Muscle layer of duodenum (tissue), 2 donors: Measurements from ENCODE around the gene TMEM52.

ENCODE experiments used
- H3K27ac ChIP-seq: one replicate; pipeline ENCODE4 v1.7.0; 2013; ENCODE audit warnings: mild to moderate bottlenecking, low read length
- H3K27me3 ChIP-seq: one replicate; pipeline ENCODE4 v1.7.0; 2013; ENCODE audit warnings: low read depth, mild to moderate bottlenecking, control low read depth, low read length
- H3K36me3 ChIP-seq, 2 donors: one replicate each; pipeline ENCODE4 v1.7.0; 2013; ENCODE audit warnings: low read length in 2 of 2, control low read depth in 1 of 2, mild to moderate bottlenecking in 1 of 2; ENCODE audit not compliant: insufficient read depth in 2 of 2, control insufficient read depth in 1 of 2
- H3K4me1 ChIP-seq, 2 donors: one replicate each; pipeline ENCODE4 v1.7.0; 2013; ENCODE audit warnings: low read length in 2 of 2, mild to moderate bottlenecking in 2 of 2, control low read depth in 1 of 2, moderate library complexity in 1 of 2; ENCODE audit not compliant: insufficient read depth in 2 of 2, control insufficient read depth in 1 of 2
- H3K4me3 ChIP-seq, 2 donors: one replicate each; pipeline ENCODE4 v1.7.0; 2013; ENCODE audit warnings: low read length in 2 of 2, low read depth in 1 of 2, mild to moderate bottlenecking in 1 of 2
- H3K9me3 ChIP-seq, 2 donors: one replicate each; pipeline ENCODE4 v1.7.0; 2013; ENCODE audit warnings: low read length in 2 of 2, control low read depth in 1 of 2, mild to moderate bottlenecking in 1 of 2; ENCODE audit not compliant: control insufficient read depth in 1 of 2
- donor health status: healthy.

TMEM52 gene

GRCh38 chr1:1907098-1907736 is 11.9 kb downstream of the TMEM52 start:
- no peaks in the 10 kb centered on the region for H3K36me3 ChIP-seq
- no peaks in the 10 kb centered on the region for H3K9me3 ChIP-seq
- no peaks in the 10 kb centered on the region for H3K27me3 ChIP-seq
- peaks cover 0 to 16% of the 10 kb centered on the region in 2 donors for H3K4me1 ChIP-seq
- H3K27ac ChIP-seq, result no peak overlapping the region
- H3K4me3 ChIP-seq, result no peak overlapping the region

- no peaks in the 10 kb centered on the region for H3K36me3 ChIP-seq
- no peaks in the 10 kb centered on the region for H3K9me3 ChIP-seq
- no peak overlapping the region for H3K27ac ChIP-seq
- H3K27me3 ChIP-seq, result no peaks in the 10 kb centered on the region
- peaks cover 0 to 16% of the 10 kb centered on the region in 2 donors for H3K4me1 ChIP-seq
- H3K4me3 ChIP-seq, result no peak overlapping the region
These were observed 12.6 kb downstream of the TMEM52 start for GRCh38 chr1:1906185-1907097.

- H3K27me3 ChIP-seq, result no peaks in the 10 kb centered on the region
- no peak overlapping the region for H3K4me3 ChIP-seq
- no peaks in the 10 kb centered on the region for H3K36me3 ChIP-seq
- no peaks in the 10 kb centered on the region for H3K9me3 ChIP-seq
- no peak overlapping the region for H3K27ac ChIP-seq
- peaks cover 0 to 10% of the 10 kb centered on the region in 2 donors for H3K4me1 ChIP-seq
These were observed 15.9 kb downstream of the TMEM52 start for GRCh38 chr1:1903224-1903623.

- Histone ChIP-seq H3K27ac (no peak overlapping the region), H3K9me3 (no peaks in the 10 kb centered on the region), H3K4me3 (no peak overlapping the region), H3K4me1 (peaks cover 0 to 4% of the 10 kb centered on the region in 2 donors), H3K27me3 (no peaks in the 10 kb centered on the region), H3K36me3 (no peaks in the 10 kb centered on the region)
These were observed 17.3 kb downstream of the TMEM52 start for GRCh38 chr1:1901641-1902294.

- Histone ChIP-seq H3K4me1 (peaks cover 0 to 1% of the 10 kb centered on the region in 2 donors), H3K36me3 (no peaks in the 10 kb centered on the region), H3K27me3 (peaks cover under 1% of the 10 kb centered on the region), H3K9me3 (no peaks in the 10 kb centered on the region), H3K27ac (no peak overlapping the region), H3K4me3 (no peak overlapping the region)
These were observed 18.0 kb downstream of the TMEM52 start for GRCh38 chr1:1900883-1901640.

GRCh38 chr1:1899967-1900327 is 19.1 kb downstream of the TMEM52 start:
- Histone ChIP-seq H3K27me3 (peaks cover 4% of the 10 kb centered on the region), H3K9me3 (no peaks in the 10 kb centered on the region), H3K27ac (no peak overlapping the region), H3K4me1 (peaks cover 0 to 2% of the 10 kb centered on the region in 2 donors), H3K36me3 (no peaks in the 10 kb centered on the region), H3K4me3 (no peak overlapping the region)

GRCh38 chr1:1899266-1899966 is 19.7 kb downstream of the TMEM52 start:
- no peaks in the 10 kb centered on the region for H3K36me3 ChIP-seq
- H3K4me1 ChIP-seq, result peaks cover 0 to 7% of the 10 kb centered on the region in 2 donors
- H3K27ac ChIP-seq, result no peak overlapping the region
- no peak overlapping the region for H3K4me3 ChIP-seq
- H3K27me3 ChIP-seq, result peaks cover 4% of the 10 kb centered on the region
- H3K9me3 ChIP-seq, result no peaks in the 10 kb centered on the region

- H3K27me3 ChIP-seq, result peaks cover 4% of the 10 kb centered on the region
- no peak overlapping the region for H3K4me3 ChIP-seq
- H3K27ac ChIP-seq, result no peak overlapping the region
- no peaks in the 10 kb centered on the region for H3K9me3 ChIP-seq
- peaks cover 0 to 9% of the 10 kb centered on the region in 2 donors for H3K4me1 ChIP-seq
- no peaks in the 10 kb centered on the region for H3K36me3 ChIP-seq
These were observed 20.7 kb downstream of the TMEM52 start for GRCh38 chr1:1898246-1898933.

- peaks cover 0 to 19% of the 10 kb centered on the region in 2 donors for H3K4me1 ChIP-seq
- peak overlapping the region; percentile 33 for H3K27ac ChIP-seq
These were observed 23.4 kb downstream of the TMEM52 start for GRCh38 chr1:1895456-1896336.

More at GRCh38 chr1:1895456-1896336, 23.4 kb downstream of the TMEM52 start:
- H3K9me3 ChIP-seq, result no peaks in the 10 kb centered on the region
- no peaks in the 10 kb centered on the region for H3K36me3 ChIP-seq
- H3K27me3 ChIP-seq, result peaks cover 4% of the 10 kb centered on the region
- H3K4me3 ChIP-seq, result no peak overlapping the region
